K562 (cell line): ENCODE measurements around the gene TMEM185B. TPM values are rescaled to one million over a fixed set of nuclear protein-coding genes. Genes with fewer than 3 reads are reported as not detected.

Experiments used
- ATAC-seq: fragments of 200-7000 bp; cut with Tn5 transposase; 3 replicates; pipeline ENCODE4 v1.9.1; 2020; ENCODE audit warnings: moderate library complexity
- BruUV-seq: library from RNA; stranded (reverse); fragments of 400-500 nt; replicated peaks from 2 replicates; lab custom pipeline; 2021; lab: Mats Ljungman, UMichigan
- CTCF ChIA-PET: fragments of 300-600 bp; formaldehyde crosslinking; extraction: SDS; loops from one replicate; lab custom pipeline; 2021; ENCODE audit warnings: low intra/inter-chr PET ratio; lab: Yijun Ruan, JAX
- POLR2A ChIA-PET: fragments of 300-600, 350-650 bp; sonication (Branson Sonifier 250); formaldehyde crosslinking; extraction: SDS; loops from one replicate; lab custom pipeline; 2021; ENCODE audit warnings: antibody characterized with exemption, inconsistent platforms; lab: Yijun Ruan, JAX
- DNase-seq, 4 experiments: peaks; one replicate each; pipeline versions ENCODE4 v3.0.0 to v3.0.0-alpha.2; 2011 to 2018; ENCODE audit warnings: low spot score in 3 of 4, mixed read lengths in 3 of 4; ENCODE audit errors: extremely low read depth in 1 of 4
- FAIRE-seq: peaks from 2 replicates; lab custom pipeline; 2011; peaks lifted over from hg19 to GRCh38; lab: Jason Lieb, UNC
- H2AFZ ChIP-seq: 2 replicates; pipeline ENCODE4 v1.6.0; 2011; ENCODE audit warnings: low read depth, low read length, control low read depth, inconsistent platforms
- H3K27ac ChIP-seq: fragments of 200-600 bp; 3 replicates; pipeline ENCODE4 v1.8.0; 2011; ENCODE audit warnings: low read depth, mild to moderate bottlenecking, control low read depth, inconsistent platforms, low read length, moderate library complexity, mixed read lengths; ENCODE audit errors: extremely low read depth
- H3K27me3 ChIP-seq, 2 experiments: fragments of 300-600 bp in 1 of 2; 2 replicates in 1 of 2; 3 replicates in 1 of 2; pipeline versions ENCODE4 v1.6.0 to v1.8.0; 2011; ENCODE audit warnings: inconsistent platforms in 2 of 2, low read length in 2 of 2, mild to moderate bottlenecking in 1 of 2, mixed read lengths in 1 of 2, moderate library complexity in 1 of 2; ENCODE audit not compliant: control insufficient read depth in 2 of 2, insufficient read depth in 2 of 2
- H3K36me3 ChIP-seq: fragments of 300-600 bp; 3 replicates; pipeline ENCODE4 v1.8.0; 2011; ENCODE audit warnings: mild to moderate bottlenecking, low read length, inconsistent platforms; ENCODE audit not compliant: control insufficient read depth, insufficient read depth
- H3K4me1 ChIP-seq, 2 experiments: fragments of 200-600 bp in 1 of 2; replicated peaks in 1 of 2; 2 replicates in 1 of 2; 3 replicates in 1 of 2; pipeline versions ENCODE4 v1.5.1 to v1.8.0; 2011; ENCODE audit warnings: inconsistent platforms in 2 of 2, low read length in 2 of 2, mild to moderate bottlenecking in 1 of 2, mixed read lengths in 1 of 2, moderate library complexity in 1 of 2; ENCODE audit not compliant: control insufficient read depth in 2 of 2, insufficient read depth in 2 of 2
- H3K4me2 ChIP-seq: 2 replicates; pipeline ENCODE4 v1.6.1; 2011; ENCODE audit warnings: low read length, control low read depth, inconsistent platforms, mixed read lengths; ENCODE audit not compliant: insufficient read depth
- H3K4me3 ChIP-seq: fragments of 200-600 bp; sonication (generic), shearing (Covaris generic); 2 replicates; pipeline ENCODE4 v1.5.1; 2016; ENCODE audit warnings: control low read depth, inconsistent platforms
- H3K79me2 ChIP-seq: fragments of 200-600 bp; 3 replicates; pipeline ENCODE4 v1.8.0; 2011; ENCODE audit warnings: low read length, inconsistent platforms; ENCODE audit not compliant: control insufficient read depth, insufficient read depth
- H3K9ac ChIP-seq, 2 experiments: 2 replicates each; pipeline versions ENCODE4 v1.6.0 to v1.6.1; 2011; ENCODE audit warnings: low read depth in 2 of 2, low read length in 2 of 2, control low read depth in 1 of 2, inconsistent platforms in 1 of 2, mild to moderate bottlenecking in 1 of 2, mixed read lengths in 1 of 2; ENCODE audit not compliant: insufficient read depth in 1 of 2
- H3K9me1 ChIP-seq: one replicate; pipeline ENCODE4 v1.6.0; 2011; ENCODE audit warnings: inconsistent platforms, mild to moderate bottlenecking, low read length, moderate library complexity; ENCODE audit not compliant: control insufficient read depth, insufficient read depth
- H3K9me3 ChIP-seq: replicated peaks from 2 replicates; pipeline ENCODE4 v1.5.1; 2011; ENCODE audit warnings: low read depth, low read length, inconsistent platforms; ENCODE audit not compliant: control insufficient read depth, insufficient read depth
- H4K20me1 ChIP-seq: replicated peaks from 2 replicates; pipeline ENCODE4 v1.6.1; 2011; ENCODE audit warnings: low read length, inconsistent platforms, mixed read lengths; ENCODE audit not compliant: control insufficient read depth, insufficient read depth
- CREB1 ChIP-seq, 2 experiments: sonication (generic) in 1 of 2; formaldehyde crosslinking in 1 of 2; IDR thresholded peaks; 2 replicates each; pipeline versions ENCODE4 v1.6.1 to v1.8.0; 2012 to 2022; ENCODE audit warnings: inconsistent platforms in 1 of 2, mild to moderate bottlenecking in 1 of 2, missing genetic modification reagents in 1 of 2, moderate library complexity in 1 of 2
- MCM2 ChIP-seq: fragments of 450-650 bp; IDR thresholded peaks from 2 replicates; pipeline ENCODE4 v1.6.1; 2017; ENCODE audit warnings: low read depth, mild to moderate bottlenecking
- MCM7 ChIP-seq, 2 experiments: fragments of 450-650 bp; IDR thresholded peaks; 2 replicates each; pipeline ENCODE4 v1.6.1; 2016 to 2018
- PHF21A ChIP-seq: fragments of 450-650 bp; IDR thresholded peaks from 2 replicates; pipeline ENCODE4 v1.6.1; 2017; ENCODE audit warnings: low read depth, borderline replicate concordance
- SAFB2 ChIP-seq: fragments of 200-400 bp; formaldehyde crosslinking; IDR thresholded peaks from 2 replicates; pipeline ENCODE4 v1.6.1; 2018; ENCODE audit warnings: borderline replicate concordance, low read length, low read depth, moderate library complexity; ENCODE audit not compliant: severe bottlenecking
- SPI1 ChIP-seq: IDR thresholded peaks from 2 replicates; pipeline ENCODE4 v1.6.1; 2011; ENCODE audit warnings: low read depth, low read length, control low read depth, borderline replicate concordance
- ZNF184 ChIP-seq: sonication (generic); formaldehyde crosslinking; IDR thresholded peaks from 2 replicates; pipeline ENCODE4 v1.5.0; 2020; ENCODE audit warnings: missing genetic modification reagents
- ZNF197 ChIP-seq: fragments of 200-800 bp; sonication (Bioruptor generic); IDR thresholded peaks from 2 replicates; pipeline ENCODE4 v1.6.1; 2016; ENCODE audit warnings: low read depth, missing genetic modification characterization, missing compliant biosample characterization
- WGBS: fragments of 100-300 bp; shearing (Covaris generic); methylation state at CpG from one replicate; pipeline ENCODE4 v1.1.6; 2016; ENCODE audit warnings: low coverage, mixed read lengths; ENCODE audit not compliant: insufficient coverage; ENCODE audit errors: missing lambda C conversion rate; 5-methylcytosine and 5-hydroxymethylcytosine counted together
- in situ Hi-C: fragments of 300-500 bp; cut with MboI; formaldehyde crosslinking; loops from 4 replicates; pipeline ENCODE4 v1.15.0; 2018; ENCODE audit warnings: inconsistent platforms, mixed read lengths
- intact Hi-C: fragments of 100-400 bp; cut with micrococcal nuclease; formaldehyde crosslinking; loops from 2 replicates; pipeline ENCODE4 v1.14.2; 2022
- polyA plus RNA-seq, 8 experiments: library from polyadenylated mRNA; depleted of rRNA in 4 of 8; stranded (reverse) in 5 of 8; unstranded in 3 of 8; fragments of >200 nt; fragmentation: Nextera tagmentation in 2 of 8; fragmentation: Illumina TruSeq in 1 of 8; extraction: Ambion mirVana in 2 of 8; extraction: Trizol in 1 of 8; gene quantifications; 2 replicates each; pipeline versions ENCODE4 v1.2.1 to v1.2.3, GENCODE V29; 2011 to 2014; ENCODE audit warnings: inconsistent platforms in 1 of 8, missing spikeins in 1 of 8
- total RNA-seq, 7 experiments: library from RNA; depleted of rRNA in 6 of 7; stranded (reverse); fragments of >200 nt in 6 of 7; fragmentation: Illumina TruSeq in 2 of 7; extraction: Trizol in 2 of 7; gene quantifications; 2 replicates each; pipeline versions ENCODE4 v1.2.1 to v1.2.3, GENCODE V29; 2011 to 2021; ENCODE audit warnings: low replicate concordance in 1 of 7
- TF ChIP-seq, protein P1 (sequence below): fragments of 450-650 bp; IDR thresholded peaks from 2 replicates; pipeline ENCODE4 v1.6.1; 2016; ENCODE audit warnings: missing biosample characterization, missing genetic modification characterization
- TF ChIP-seq, protein P2 (sequence below), 2 experiments: fragments of 450-650 bp; formaldehyde crosslinking in 1 of 2; IDR thresholded peaks; 2 replicates each; pipeline versions ENCODE4 v1.4.0 to v1.6.1; 2014 to 2020; ENCODE audit warnings: mild to moderate bottlenecking in 2 of 2, borderline replicate concordance in 1 of 2, low read depth in 1 of 2

Gene TMEM185B
- total and polyA plus RNA-seq, 9 of the 15 experiments (the other 6 are each of a cell fraction or from before 2014, with no cell fraction given) = 2.9 to 28.2 (median 11.5) TPM

DNA sequence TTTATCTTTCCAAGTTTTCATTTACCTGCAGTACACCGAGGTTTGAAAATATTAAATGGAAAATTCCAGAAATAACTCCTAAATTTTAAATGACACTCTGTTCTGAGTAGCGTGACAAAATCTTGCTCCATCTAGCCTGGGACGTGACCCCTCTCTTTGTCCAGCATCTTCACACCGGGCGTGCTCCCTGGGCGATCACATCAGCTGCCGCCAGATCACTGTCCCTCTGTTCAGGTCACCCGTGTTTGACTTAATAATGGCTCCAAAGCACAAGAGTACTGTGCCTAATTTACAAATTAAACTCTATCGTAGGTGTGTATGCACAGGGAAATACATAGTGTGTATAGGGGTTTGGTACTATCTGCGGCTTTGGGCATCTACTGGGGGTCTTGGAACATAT is 6.1 kb upstream of the TMEM185B start:
- 69% methylated on average over 10 of the region's 10 CpGs for WGBS
- H3K4me2 ChIP-seq = no peak overlapping the region
- no peak for FAIRE-seq

More for the DNA sequence above, 6.1 kb upstream of the TMEM185B start:
- in situ Hi-C loops = no loop called here
- DNase-seq (no peak), ATAC-seq (no peak)
- no peaks in the 10 kb centered on the region for H3K36me3 ChIP-seq
- CTCF ChIA-PET = no interaction called here
- H4K20me1 ChIP-seq = no peaks in the 10 kb centered on the region
- intact Hi-C loops = no loop called here
- H3K9me3 ChIP-seq = no peaks in the 10 kb centered on the region
- TF ChIP-seq, protein P1, sequence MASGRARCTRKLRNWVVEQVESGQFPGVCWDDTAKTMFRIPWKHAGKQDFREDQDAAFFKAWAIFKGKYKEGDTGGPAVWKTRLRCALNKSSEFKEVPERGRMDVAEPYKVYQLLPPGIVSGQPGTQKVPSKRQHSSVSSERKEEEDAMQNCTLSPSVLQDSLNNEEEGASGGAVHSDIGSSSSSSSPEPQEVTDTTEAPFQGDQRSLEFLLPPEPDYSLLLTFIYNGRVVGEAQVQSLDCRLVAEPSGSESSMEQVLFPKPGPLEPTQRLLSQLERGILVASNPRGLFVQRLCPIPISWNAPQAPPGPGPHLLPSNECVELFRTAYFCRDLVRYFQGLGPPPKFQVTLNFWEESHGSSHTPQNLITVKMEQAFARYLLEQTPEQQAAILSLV (tag) = no peak
- TF ChIP-seq ZNF197 (no peak), SAFB2 (no peak), MCM2 (no peak), PHF21A (no peak), CREB1 (IDR thresholded peaks at IDR 0.05) (no peak), CREB1 (CRISPR knock-in tag; IDR thresholded peaks at IDR 0.05) (no peak), ZNF184 (no peak), MCM7 (IDR thresholded peaks at IDR 0.05) (no peak), SPI1 (no peak)
- TF ChIP-seq, protein P2, sequence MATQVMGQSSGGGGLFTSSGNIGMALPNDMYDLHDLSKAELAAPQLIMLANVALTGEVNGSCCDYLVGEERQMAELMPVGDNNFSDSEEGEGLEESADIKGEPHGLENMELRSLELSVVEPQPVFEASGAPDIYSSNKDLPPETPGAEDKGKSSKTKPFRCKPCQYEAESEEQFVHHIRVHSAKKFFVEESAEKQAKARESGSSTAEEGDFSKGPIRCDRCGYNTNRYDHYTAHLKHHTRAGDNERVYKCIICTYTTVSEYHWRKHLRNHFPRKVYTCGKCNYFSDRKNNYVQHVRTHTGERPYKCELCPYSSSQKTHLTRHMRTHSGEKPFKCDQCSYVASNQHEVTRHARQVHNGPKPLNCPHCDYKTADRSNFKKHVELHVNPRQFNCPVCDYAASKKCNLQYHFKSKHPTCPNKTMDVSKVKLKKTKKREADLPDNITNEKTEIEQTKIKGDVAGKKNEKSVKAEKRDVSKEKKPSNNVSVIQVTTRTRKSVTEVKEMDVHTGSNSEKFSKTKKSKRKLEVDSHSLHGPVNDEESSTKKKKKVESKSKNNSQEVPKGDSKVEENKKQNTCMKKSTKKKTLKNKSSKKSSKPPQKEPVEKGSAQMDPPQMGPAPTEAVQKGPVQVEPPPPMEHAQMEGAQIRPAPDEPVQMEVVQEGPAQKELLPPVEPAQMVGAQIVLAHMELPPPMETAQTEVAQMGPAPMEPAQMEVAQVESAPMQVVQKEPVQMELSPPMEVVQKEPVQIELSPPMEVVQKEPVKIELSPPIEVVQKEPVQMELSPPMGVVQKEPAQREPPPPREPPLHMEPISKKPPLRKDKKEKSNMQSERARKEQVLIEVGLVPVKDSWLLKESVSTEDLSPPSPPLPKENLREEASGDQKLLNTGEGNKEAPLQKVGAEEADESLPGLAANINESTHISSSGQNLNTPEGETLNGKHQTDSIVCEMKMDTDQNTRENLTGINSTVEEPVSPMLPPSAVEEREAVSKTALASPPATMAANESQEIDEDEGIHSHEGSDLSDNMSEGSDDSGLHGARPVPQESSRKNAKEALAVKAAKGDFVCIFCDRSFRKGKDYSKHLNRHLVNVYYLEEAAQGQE (IDR thresholded peaks at IDR 0.05; ENCODE audit: borderline replicate concordance) = no peak
- TF ChIP-seq, protein P2 (CRISPR knock-in tag; IDR thresholded peaks at IDR 0.05; ENCODE audit: low read depth) = no peak
- H3K79me2 ChIP-seq = no peaks in the 10 kb centered on the region
- no peak overlapping the region for H2AFZ ChIP-seq
- no peak overlapping the region for H3K9ac ChIP-seq
- H3K27me3 ChIP-seq = no peaks in the 10 kb centered on the region; a peak in 1 of 5 replicates
- no peaks in the 10 kb centered on the region for H3K9me1 ChIP-seq
- POLR2A ChIA-PET = no interaction called here
- H3K27ac ChIP-seq = no peak overlapping the region
- no peak overlapping the region for H3K4me3 ChIP-seq
- H3K4me1 ChIP-seq = peaks cover 15% of the 10 kb centered on the region in 2 experiments
- BruUV-seq = no TSS peak
